ENCODE data around the gene KRTAP2-3. TPM values are rescaled to one million over a fixed set of nuclear protein-coding genes. Genes with fewer than 3 reads are reported as not detected.
A peak's percentile ranks its signal among the peaks of the same experiment; 100 is the strongest.
"Not testable (repeated sequence)": the region's sequence is repeated elsewhere in the genome, so short reads cannot be mapped to it uniquely, and the experiment has no call there.

KRTAP2-3 gene
- total and polyA plus RNA-seq, 12 donors = not detected

DNA sequence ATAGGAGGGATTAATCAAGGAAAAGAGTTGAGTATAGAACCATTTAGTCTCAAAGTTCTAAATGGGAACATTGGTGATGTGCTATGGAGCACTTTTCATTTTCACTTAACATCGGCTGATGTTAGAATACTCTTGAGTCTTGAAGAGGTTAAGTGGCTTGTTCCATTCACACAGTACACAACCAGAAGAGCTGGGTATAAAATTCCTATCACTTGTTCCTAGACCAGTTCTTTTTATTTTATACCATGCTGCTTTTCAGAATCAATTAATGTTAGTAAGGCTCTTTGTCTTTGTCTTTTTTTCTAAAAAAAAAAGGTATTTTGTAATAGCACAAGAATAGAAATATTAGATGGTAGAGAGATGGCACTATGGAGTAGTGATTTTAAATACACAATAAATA lies 17.0 kb downstream of the KRTAP2-3 start:
- no peaks in the 10 kb centered on the region for H3K9me3 ChIP-seq (replicated peaks in 1 of 3)

DNA sequence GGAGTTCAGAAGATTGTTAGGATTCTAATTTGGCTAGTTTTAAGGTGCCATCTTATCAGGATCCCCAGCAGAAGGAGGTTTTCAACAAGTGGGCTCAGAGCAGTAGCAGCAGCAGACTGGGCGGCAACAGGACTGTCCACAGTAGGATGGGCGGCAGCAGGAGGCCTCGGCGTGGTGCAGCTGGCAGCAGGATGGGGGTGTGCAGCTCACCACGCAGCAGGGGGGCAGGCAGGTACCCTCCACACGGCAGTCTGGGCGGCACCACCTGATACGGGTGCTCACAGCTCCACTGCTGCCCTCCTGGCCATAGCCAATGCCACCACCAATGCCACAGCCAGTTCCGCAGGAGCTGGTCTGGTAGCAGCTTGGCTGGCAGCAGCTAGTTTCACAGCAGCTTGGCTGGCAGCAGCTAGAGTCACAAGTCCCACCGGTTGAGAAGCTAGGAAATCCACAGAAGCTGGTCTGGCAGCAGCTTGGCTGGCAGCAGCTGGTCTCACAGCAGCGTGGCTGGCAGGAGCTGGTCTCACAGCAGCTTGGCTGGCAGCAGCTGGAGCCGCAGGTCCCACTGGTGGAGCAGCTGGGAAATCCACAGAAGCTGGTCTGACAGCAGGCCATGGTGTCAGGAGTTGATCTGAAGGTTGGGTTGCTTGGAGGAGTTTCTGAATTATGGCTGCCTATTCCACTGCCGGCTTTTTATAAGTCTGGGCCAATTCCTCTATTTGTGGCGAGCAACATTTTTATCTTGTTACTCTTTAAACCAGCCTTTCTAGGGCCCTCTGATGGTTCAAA lies 18.9 kb downstream of the KRTAP2-3 start, which contains the start of gene KRTAP1-1:
Gene KRTAP1-1 (minus strand): TSS at position 668 of the 789 bp plus-strand sequence. CDS start 53 bp downstream, at position 615.
- H3K27ac ChIP-seq; H3K36me3 ChIP-seq (replicated peaks in 1 of 2); intact Hi-C loops (cut with DNase I); H3K27me3 ChIP-seq; H3K9me3 ChIP-seq (replicated peaks in 1 of 3); H3K4me3 ChIP-seq; H3K4me1 ChIP-seq (replicated peaks in 1 of 2): not testable (repeated sequence)
- 73 to 82% (median 80%) methylated on average over 8 to 13 of the region's 14 CpGs for WGBS, 4 donors
- DNase-seq = peak in 1 of 7 donors; percentile 54

More for the DNA sequence above, 17.0 kb downstream of the KRTAP2-3 start:
- no peak for DNase-seq
- intact Hi-C loops (cut with DNase I) = no loop called here
- H3K4me3 ChIP-seq = no peak overlapping the region
- WGBS, 4 donors = 93 to 100% (median 97%) methylated on average over 1 of the region's 1 CpG
- no peaks in the 10 kb centered on the region for H3K27me3 ChIP-seq
- TF ChIP-seq, protein P1, sequence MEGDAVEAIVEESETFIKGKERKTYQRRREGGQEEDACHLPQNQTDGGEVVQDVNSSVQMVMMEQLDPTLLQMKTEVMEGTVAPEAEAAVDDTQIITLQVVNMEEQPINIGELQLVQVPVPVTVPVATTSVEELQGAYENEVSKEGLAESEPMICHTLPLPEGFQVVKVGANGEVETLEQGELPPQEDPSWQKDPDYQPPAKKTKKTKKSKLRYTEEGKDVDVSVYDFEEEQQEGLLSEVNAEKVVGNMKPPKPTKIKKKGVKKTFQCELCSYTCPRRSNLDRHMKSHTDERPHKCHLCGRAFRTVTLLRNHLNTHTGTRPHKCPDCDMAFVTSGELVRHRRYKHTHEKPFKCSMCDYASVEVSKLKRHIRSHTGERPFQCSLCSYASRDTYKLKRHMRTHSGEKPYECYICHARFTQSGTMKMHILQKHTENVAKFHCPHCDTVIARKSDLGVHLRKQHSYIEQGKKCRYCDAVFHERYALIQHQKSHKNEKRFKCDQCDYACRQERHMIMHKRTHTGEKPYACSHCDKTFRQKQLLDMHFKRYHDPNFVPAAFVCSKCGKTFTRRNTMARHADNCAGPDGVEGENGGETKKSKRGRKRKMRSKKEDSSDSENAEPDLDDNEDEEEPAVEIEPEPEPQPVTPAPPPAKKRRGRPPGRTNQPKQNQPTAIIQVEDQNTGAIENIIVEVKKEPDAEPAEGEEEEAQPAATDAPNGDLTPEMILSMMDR (IDR thresholded peaks at IDR 0.05) = no peak
- TF ChIP-seq POLR2A (IDR thresholded peaks at IDR 0.05) = no peak
- H3K36me3 ChIP-seq (replicated peaks in 1 of 2) = no peaks in the 10 kb centered on the region
- no peak overlapping the region for H3K27ac ChIP-seq
- no peaks in the 10 kb centered on the region for H3K4me1 ChIP-seq (replicated peaks in 1 of 2)

DNA sequence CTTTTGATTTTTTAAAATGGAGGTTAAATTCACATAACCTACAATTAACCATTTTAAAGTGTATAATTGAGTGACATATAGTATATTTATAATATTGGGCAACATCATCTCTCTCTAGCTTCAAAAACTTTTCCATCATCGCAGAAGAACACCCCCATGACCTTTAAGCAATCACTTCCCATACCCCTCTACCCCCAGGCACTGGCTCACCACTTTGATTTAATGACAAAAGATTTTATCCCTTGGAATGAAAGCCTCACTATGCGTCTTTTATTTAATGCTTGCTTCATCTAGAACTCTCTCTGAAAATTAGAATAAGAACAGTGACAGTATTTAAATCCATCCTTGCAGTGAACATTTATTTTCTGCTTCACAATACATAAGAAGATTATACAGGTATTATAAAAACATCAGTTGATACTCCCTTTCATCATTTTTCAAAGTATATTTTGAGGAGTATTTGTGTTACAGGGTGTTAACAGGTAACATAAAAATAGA lies 22.0 kb downstream of the KRTAP2-3 start:
- WGBS, 4 donors = 65 to 86% (median 79%) methylated on average over 2 of the region's 2 CpGs
- H3K4me1 ChIP-seq (replicated peaks in 1 of 2) = no peaks in the 10 kb centered on the region
- DNase-seq = no peak
- no peaks in the 10 kb centered on the region for H3K9me3 ChIP-seq (replicated peaks in 1 of 3)
- H3K36me3 ChIP-seq (replicated peaks in 1 of 2) = no peaks in the 10 kb centered on the region
- no peaks in the 10 kb centered on the region for H3K27me3 ChIP-seq
- no peak for TF ChIP-seq POLR2A (IDR thresholded peaks at IDR 0.05)
- TF ChIP-seq, protein P1 (IDR thresholded peaks at IDR 0.05) = no peak
- no peak overlapping the region for H3K27ac ChIP-seq
- H3K4me3 ChIP-seq = no peak overlapping the region
- intact Hi-C loops (cut with DNase I) = no loop called here

DNA sequence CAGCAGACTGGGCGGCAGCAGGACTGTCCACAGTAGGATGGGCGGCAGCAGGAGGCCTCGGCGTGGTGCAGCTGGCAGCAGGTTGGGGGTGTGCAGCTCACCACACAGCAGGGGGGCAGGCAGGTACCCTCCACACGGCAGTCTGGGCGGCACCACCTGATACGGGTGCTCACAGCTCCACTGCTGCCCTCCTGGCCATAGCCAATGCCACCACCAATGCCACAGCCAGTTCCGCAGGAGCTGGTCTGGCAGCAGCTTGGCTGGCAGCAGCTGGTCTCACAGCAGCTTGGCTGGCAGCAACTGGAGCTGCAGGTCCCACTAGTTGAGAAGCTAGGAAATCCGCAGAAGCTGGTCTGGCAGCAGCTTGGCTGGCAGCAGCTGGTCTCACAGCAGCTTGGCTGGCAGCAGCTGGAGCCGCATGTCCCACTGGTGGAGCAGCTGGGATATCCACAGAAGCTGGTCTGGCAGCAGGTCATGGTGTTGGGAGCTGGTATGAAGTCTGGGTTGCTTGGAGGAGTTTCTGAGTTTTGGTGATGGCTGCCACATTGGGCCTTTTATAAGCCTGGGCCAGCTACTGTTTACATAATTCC lies 25.5 kb downstream of the KRTAP2-3 start, which contains the start of gene KRTAP1-3:
Gene KRTAP1-3 (minus strand): TSS at position 529 of the 590 bp plus-strand sequence. CDS start 53 bp downstream, at position 476.
- H3K36me3 ChIP-seq (replicated peaks in 1 of 2); DNase-seq; H3K9me3 ChIP-seq (replicated peaks in 1 of 3); H3K4me3 ChIP-seq; H3K27ac ChIP-seq; H3K27me3 ChIP-seq; H3K4me1 ChIP-seq (replicated peaks in 1 of 2); intact Hi-C loops (cut with DNase I): not testable (repeated sequence)
- WGBS, 4 donors = 81 to 91% (median 87%) methylated on average over 4 to 10 of the region's 10 CpGs

DNA sequence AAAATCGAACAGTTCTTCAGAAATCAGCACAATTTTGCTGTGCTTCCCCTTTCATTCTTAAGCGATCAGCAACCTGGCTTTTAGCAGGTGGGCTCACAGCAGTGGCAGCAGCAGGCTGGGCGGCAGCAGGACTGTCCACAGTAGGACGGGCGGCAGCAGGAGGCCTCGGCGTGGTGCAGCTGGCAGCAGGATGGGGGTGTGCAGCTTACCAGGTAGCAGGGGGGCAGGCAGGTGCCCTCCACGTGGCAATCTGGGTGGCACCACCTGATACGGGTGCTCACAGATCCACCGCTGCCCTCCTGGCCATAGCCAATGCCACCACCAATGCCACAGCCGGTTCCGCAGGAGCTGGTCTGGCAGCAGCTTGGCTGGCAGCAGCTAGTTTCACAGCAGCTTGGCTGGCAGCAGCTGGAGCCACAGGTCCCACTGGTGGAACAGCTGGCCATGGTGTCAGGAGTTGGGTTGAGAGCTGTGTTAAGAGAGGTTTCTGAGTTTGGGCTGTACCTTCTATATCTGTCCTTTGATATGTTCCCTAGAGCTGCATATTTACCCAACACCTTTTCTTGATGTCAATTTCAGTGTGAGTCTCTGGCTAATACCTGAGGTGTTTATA lies 30.2 kb downstream of the KRTAP2-3 start, which contains the start of gene KRTAP1-4:
Gene KRTAP1-4 (minus strand): TSS at position 563 of the 613 bp plus-strand sequence. CDS start 117 bp downstream, at position 446.
- TF ChIP-seq, protein P1 (IDR thresholded peaks at IDR 0.05) = no peak
- H3K27ac ChIP-seq = no peak within 1 kb of the TSS
- no peaks in the 10 kb centered on the region for H3K36me3 ChIP-seq (replicated peaks in 1 of 2)
- no peak within 1 kb of the TSS for H3K4me3 ChIP-seq
- H3K27me3 ChIP-seq = no peaks in the 10 kb centered on the region
- intact Hi-C loops (cut with DNase I) = no loop called here
- no peaks in the 10 kb centered on the region for H3K9me3 ChIP-seq (replicated peaks in 1 of 3)
- H3K4me1 ChIP-seq (replicated peaks in 1 of 2) = no peaks in the 10 kb centered on the region
- no peak for DNase-seq
- 77 to 91% (median 83%) methylated on average over 7 to 12 of the region's 12 CpGs for WGBS, 4 donors
